Nucleus accumbens (tissue), 56 donors: ENCODE data around the gene DDI1.
"Not testable (repeated sequence)": the region's sequence is repeated elsewhere in the genome, so short reads cannot be mapped to it uniquely, and the experiment has no call there.

Source experiments
- DNase-seq, 56 donors: peaks; one replicate each; lab custom pipeline; 2025; lab: John Stamatoyannopoulos, UW

DDI1 gene

DNA sequence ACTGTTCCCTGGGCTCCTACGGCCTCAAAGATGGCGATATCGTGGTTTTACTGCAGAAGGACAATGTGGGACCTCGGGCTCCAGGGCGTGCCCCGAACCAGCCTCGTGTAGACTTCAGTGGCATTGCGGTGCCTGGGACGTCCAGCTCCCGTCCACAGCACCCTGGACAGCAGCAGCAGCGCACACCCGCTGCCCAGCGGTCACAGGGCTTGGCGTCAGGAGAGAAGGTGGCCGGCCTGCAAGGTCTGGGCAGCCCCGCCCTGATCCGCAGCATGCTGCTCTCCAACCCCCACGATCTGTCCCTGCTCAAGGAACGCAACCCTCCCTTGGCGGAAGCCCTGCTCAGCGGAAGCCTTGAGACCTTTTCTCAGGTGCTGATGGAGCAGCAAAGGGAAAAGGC lies 555 bp downstream of the DDI1 start:
- no peak for DNase-seq

DNA sequence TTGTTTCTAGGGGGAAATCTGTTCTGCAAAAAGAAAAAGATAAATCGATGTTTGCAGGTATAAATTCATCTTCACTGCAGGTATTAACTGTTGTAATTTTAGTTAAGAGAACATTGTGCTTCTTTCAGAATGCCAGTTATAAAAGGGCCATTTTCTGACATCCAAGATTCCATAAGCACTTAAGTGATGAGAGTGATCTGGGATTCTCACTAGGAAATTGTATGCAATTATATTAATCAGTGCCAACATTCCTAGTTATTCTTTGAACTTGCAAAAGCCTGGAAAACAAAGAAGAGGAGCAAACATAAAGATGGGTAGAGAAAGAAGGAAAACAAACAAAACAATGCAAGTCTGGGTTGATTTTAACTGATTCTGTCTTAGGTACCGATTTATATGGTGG lies 5.4 kb downstream of the DDI1 start:
- DNase-seq, result no peak

DNA sequence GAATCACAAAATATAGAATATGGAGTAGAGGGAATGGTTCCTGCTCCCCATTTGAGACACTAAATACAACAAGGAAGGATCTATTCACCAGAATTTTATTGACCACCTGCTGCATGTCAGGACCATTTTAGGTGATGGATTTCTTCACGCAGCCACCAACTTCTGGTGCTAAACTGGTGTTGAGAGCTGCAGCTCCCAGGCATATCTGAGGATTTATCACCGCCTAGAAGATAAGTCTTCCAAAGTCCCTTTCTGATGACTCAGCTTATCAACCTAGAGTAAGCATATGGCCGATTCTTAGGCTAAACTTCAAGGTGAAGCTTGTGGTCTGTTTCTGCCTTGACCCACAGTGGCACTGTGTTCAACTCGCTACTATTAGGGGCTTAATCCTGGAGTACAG lies 6.7 kb downstream of the DDI1 start:
- no peak for DNase-seq

DNA sequence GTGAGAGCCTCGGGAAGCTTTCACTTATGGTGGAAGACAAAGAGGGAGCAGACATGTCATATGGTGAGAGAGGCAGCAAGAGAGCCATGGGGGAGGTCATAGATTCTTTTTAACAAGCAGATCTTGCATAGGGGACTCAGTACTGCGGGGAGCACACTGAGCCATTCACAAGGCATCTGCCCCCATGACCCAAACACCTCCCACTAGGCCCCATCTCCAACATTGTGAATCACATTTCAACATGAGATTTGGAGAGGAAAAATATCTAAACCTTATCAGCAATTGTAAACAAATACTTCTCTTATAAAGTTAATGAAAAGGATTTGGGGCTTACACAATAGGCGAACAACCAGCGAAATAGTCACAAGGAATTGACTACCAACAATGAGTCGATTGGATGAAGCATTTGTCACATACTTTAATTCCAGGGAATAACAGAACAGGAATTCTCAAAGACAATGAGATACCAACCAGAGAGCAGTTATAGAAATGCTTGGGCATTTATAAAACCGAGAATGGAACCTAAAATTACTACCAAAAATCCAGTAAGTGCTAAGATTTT lies 7.3 kb downstream of the DDI1 start:
- DNase-seq, result no peak

DNA sequence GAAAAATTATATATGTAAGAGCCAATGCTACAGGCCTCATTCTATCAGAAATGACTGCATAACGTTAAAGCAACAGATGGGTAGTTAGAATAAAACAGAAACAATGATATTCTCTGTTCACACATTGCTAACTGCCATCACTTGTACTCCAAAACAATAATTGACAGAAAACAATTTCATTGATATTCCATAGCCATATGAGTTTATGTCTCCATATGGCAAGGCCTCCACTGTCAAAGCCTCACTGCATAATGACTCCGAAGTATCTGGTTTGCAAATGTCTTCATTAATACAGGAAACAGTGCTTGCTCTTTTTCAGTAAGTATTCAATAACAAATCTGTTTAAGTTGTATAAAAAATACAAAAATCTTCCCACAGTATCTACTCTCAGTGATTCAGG lies 9.9 kb downstream of the DDI1 start:
- no peak for DNase-seq

DNA sequence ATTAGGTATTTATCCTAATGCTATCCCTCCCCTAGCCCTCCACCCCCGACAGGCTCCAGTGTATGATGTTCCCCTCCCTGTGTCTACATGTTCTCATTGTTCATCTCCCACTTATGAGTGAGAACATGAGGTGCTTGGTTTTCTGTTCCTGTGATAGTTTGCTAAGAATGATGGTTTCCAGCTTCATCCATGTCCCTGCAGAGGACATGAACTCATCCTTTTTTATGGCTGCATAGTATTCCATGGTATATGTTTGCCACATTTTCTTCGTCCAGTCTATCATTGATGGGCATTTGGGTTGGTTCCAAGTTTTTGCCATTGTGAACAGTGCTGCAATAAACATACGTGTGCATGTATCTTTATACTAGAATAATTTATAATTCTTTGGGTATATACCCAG lies 10.4 kb downstream of the DDI1 start:
- DNase-seq, result not testable (repeated sequence)

DNA sequence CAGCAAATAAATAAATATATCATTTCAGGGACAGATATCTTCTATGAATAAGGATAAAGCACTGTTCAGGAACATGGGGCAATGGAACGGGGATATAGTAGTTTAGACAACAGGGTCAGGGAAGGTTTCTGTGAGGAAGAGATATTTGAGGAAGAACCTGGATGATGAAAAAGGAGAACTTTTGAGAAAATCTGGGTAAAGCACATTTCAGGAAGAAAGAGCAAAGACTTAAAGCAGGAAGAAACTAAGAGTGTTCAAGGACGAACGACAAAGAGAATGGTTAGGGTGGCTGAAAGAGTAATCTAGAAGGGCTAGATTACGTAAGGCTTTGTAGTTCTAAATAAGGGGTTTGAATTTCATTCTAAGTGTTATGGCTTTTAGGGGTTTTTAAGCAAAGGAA lies 12.7 kb downstream of the DDI1 start:
- no peak for DNase-seq

DNA sequence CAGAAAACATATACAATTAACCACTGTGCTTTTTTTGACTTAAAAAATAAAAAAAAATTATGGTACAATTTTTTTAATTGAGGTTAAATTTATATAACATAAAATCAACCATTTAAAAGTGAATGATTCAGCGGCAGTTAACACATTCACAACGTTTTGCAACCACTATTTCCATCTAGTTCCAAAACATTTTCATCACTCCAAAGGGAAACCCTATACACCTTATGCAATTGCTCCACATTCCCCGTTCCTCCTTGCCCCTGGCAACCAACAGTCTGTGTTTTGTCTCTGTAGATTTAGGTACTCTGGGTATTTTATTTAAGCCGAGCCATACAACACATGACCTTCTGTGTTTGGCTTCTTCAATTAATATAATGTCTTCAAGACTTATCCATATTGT lies 15.3 kb downstream of the DDI1 start:
- no peak for DNase-seq

DNA sequence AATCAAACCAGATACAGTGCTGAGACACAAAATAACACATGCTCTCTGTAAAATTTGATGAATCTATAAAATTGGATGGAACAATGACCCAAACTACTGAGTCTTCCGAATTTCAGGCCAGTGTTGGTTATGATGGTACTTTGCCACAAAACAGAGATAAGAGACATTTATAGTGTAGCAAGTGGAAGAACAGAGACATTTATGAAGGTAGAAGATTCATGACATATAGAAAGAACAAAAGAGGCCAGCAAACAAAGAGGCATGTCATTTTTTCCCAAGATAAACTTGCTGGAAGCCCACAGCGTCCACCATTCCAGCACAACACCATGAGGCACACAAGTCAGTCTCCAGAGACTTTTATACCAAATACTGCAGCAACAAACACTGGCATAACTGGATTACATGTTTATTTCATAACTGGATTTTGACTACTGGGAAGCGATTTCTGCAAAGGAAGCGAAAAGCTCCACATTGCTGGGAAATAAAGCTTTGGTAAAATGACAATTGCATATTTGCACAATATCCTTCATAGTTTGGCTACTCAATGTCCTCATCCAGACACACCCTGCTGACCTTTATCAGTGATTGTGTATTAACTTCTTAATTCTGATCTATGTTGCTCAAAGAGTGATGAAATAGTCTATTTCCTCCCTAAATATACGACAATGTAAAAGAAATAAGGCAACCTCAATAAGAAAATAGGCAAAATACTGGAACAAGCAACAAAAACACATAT lies 17.5 kb downstream of the DDI1 start:
- no peak for DNase-seq

DNA sequence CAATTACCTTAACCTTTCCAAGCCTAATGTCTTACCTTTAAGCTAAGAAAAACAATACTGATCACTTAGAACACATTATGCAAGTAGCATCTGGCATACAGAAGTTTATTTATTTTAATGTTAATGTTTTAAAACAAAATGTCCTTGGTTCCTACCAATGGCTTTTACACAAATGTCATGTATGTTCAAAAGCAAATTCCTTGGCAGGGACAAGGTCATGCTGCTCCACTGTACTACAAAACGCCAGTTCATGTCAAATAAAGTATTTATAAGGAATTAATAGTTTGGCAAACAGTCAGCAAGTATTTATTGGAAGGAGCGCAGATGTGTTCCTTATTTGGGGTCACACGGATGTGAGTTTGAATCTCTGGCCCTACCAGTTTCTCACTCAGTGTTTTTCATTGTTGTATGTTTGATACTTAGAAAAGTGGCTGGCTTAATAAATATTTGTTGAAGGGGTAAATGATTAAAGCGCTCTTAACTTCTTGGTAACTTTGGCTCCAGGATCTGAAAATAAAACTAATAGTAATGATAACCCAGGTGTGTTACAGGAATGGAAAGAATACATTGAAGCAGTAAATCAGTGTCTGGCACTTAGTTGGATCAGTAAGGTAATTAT lies 18.6 kb downstream of the DDI1 start:
- no peak for DNase-seq

DNA sequence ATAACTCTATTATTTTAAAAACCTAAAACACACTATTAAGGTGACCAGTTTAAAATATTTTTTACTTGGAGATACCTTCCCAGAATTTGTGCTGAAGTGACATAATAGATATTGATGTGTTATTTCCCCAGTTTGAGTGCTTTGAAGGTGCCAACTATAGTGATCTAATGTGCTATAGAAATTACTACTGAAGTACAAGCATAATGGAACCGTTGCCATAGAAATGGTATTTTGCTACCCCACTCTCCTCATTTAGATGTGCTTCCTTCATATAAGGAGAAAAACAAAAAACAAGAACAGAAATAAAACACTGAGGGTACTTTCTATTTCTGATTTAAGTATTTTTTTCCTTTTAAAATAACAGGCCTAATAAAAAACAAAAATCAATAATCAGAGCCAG lies 19.2 kb downstream of the DDI1 start:
- no peak for DNase-seq

DNA sequence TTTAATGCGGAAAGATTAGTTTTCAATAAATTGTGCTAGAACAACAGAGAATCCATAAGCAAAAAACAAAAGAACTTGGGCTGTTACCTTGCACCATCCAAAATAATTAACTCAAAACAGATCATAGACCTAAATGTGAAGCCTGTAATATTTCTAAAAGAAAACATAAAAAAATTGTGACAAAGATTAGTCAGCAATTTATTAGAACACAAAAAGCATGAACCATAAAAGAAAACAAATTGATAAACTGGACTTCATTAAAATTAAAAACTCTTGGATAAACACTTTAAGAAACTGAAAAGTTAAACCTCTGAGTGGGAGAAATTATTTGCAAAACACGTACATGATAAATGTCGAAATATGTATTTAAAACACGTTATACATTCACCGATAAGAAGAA lies 21.5 kb downstream of the DDI1 start:
- DNase-seq, result no peak

DNA sequence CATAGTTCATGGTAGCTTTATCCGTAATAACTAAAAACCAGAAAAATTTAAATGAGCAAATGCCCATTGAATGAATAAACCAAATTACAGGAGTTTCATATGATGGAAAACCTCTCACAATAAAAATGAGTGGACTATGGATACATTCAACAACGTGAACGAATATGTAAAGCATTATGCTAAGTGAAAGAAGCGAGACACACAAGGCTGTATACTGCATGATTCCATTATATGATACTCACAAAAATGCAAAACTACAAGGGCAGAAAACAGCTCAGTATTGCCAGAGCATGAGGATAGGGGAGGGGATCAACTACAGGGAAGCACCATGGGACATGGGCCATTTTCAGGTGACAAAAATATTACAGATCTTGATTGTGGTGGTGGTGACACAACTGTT lies 22.2 kb downstream of the DDI1 start:
- DNase-seq, result no peak

DNA sequence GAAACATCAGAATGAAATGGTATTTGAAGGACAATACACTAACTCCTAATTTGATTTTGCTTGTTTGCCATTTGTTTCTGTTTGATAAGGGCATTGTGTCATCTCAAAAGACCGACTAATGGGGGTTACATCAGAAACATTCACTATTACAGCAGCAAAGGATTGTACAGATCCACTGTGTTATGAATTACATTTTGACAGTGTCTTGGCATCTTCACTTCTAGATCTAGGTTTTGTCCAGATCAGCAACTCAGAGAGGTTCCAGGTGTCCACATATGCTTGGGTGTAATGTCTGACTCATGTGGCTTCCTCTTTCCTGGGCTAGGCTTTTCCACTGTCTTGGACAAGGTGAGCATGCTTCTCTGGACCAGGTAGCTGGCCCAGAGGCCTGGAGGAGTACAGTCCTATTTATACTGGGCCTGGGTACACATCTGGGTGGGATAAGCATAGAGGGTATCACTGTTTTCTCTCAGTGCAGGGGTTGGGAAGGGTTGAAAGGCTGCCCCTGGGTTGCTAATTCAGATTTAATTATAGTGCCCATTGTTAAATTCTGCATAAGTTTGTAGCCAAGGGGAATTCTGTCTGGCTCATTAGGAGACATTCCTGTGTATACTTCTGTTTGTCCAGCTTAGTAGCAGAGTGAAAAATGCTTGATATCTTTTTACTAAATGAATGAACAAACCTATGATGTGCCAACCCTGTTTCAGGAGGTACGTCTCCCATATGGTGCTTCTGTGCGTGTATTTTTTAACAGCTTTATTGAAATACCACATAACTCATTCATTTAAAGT lies 23.8 kb downstream of the DDI1 start:
- DNase-seq, result no peak

DNA sequence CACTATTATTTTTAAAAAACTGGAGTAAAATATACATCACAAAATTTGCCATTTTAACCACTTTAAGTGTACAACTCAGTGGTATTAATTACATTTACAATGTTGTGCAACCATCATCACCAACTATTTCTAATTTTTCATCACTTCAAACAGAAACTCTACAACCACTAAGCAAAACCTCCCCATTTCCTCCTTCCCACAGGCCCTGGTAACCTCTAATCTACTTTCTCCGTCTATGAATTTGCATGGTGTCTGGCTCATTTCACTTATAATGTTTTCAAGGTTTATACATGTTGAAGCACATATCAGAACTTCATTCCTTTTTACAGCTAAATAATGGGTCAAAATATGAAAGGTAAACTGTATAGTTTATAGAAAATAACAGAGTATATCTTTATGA lies 24.4 kb downstream of the DDI1 start:
- no peak for DNase-seq

DNA sequence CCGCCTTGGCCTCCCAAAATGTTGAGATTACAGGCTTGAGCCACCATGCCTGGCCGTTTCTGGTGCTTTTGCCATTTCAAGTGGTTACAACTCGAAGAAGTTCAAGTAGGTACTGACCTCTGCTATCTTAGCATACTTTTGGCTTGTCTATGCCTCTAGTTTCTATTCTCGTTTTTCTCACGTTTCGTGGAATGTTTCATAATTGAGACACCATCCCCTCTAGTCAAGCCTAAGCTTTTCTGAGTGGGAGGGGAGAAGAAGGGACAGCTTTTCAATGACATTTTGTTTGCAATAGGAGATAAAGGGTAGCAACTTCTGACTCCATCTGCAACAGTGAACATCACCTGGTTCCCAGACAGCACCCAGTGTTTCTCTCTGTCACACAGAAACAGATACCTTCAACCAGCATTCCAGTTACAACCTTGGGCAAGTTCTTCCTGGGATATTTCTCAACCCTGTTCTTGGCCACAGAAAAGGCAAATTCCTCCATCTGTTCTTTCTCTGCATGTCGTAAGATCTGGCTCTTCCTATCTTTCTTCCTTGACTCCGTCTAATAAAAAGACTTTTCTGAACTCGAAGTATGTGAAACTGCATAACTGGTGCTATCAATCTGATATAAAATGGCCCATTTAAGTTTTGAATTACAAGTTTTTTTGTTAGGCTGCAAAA lies 25.5 kb downstream of the DDI1 start:
- no peak for DNase-seq

DNA sequence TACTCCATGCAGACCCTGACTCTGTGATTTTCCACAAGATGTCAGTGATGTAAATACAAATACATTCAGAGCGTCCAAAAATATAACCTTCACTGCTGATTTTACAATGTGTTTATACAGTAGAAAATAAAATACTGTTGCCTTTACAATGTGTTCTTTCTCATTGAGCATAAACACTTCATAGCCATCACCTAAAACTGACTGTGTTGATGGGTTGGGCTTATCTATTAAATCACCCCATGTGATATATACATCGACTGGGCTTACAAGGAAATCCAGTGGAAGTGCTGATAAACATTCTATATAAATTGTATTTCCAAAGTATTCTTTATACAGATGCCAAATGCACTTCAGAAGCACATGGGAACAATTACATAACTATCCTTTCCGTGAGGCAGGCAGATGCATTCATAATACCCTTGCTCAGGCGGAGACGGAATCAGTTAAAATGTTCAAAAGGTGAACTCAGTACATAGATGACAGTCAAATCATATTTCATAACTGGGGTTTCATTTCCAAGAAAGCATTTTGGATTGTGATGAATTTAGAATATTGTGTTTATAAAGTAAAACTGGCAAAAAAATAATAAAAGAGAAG lies 27.7 kb downstream of the DDI1 start:
- peak in 7 of 56 donors; percentile 1 to 22 (median 7) for DNase-seq

DNA sequence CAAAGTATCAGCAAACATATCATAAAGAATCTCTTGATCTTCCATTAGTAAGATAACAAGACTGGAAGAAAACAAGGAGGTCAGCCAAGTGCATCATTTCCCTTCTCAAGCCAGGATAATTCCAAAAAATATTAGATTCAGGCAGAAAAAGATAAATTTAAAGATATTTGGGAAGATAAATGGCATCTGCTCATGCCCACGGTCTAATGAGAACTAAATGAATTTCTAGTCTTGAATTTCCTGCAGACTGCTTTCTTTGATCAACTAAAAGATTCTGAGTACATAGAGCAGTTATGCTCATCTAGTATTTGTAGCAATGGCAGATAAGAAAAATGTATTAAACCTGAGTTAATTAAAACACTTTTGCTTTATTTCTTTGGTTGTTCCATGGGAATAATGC lies 31.1 kb downstream of the DDI1 start:
- no peak for DNase-seq

DNA sequence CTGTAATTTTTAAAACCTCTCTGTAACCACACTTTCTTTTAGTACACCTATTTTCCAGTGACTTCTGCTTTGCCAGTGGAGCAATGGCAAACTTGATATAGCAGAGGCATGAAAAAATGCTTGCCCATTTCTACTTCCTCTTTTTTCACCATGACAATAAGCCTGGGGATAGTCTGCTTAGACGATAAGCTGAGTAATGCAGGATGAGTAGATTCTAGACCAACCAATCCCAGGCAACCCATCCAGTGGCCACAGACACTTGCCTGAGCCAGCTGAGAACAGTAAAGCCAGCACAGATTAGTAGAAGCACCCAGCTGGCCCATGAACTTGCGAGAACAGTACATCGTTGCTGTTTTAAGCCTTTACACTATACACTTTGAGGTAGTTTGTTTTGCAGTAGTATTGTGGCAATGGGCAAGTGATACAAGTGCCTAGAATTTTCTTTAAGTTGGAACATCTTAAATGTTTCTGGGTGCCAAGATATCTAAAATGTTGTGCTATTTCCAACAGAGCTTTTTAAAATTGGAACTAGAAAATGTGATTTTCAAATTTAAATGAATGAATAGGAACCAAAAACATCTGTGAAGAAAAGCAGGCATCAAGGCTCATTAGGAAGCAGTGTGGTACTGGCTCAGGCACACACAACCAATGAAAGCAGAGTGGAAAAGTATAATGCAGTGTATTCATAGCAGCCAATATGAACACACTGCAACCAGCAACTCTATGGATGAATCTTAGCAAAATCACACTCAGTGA lies 37.7 kb downstream of the DDI1 start:
- no peak for DNase-seq

DNA sequence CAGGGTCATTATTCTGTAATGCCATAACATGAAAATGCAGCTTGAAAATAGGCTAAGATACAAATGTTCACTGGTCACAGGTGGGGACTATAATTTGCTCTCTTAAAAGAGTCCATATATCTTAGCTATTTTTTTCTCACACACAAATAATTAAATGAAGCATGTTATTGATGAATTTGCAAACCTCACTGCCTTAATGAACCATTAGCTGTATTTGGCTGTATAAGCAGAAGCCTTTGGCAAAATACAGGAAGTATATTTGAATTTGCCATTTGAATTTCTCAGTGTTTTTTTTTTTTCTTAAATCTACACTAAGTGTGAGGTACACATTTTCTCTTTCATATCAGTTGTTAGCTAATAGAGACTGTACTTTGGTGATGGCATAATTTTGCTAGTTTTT lies 38.7 kb downstream of the DDI1 start:
- DNase-seq, result no peak
